Measurements from ENCODE around the gene TRPV2.

Gene TRPV2

GRCh38 chr17:16455997-16456741, 40.8 kb downstream of the TRPV2 start:
- no peak for DNase-seq (ENCODE audit: low read depth in 2 of 2)

- no peak for DNase-seq (ENCODE audit: low read depth in 2 of 2)
These were observed 41.5 kb downstream of the TRPV2 start for GRCh38 chr17:16456742-16457316.

GRCh38 chr17:16459271-16459670, 43.9 kb downstream of the TRPV2 start:
- no peak for DNase-seq (ENCODE audit: low read depth in 2 of 2)

GRCh38 chr17:16459855-16460550, 44.6 kb downstream of the TRPV2 start:
- no peak for DNase-seq (ENCODE audit: low read depth in 2 of 2)

GRCh38 chr17:16460796-16461605, 45.6 kb downstream of the TRPV2 start:
- no peak for DNase-seq (ENCODE audit: low read depth in 2 of 2)

GRCh38 chr17:16461606-16461866, 46.2 kb downstream of the TRPV2 start:
- no peak for DNase-seq (ENCODE audit: low read depth in 2 of 2)

GRCh38 chr17:16462070-16462864, 46.9 kb downstream of the TRPV2 start:
- no peak for DNase-seq (ENCODE audit: low read depth in 2 of 2)

- no peak for DNase-seq (ENCODE audit: low read depth in 2 of 2)
These were observed 48.3 kb downstream of the TRPV2 start for GRCh38 chr17:16463358-16464302.

- DNase-seq (ENCODE audit: low read depth in 2 of 2): no peak
These were observed 49.1 kb downstream of the TRPV2 start for GRCh38 chr17:16464303-16465051.

- DNase-seq (ENCODE audit: low read depth in 2 of 2): no peak
These were observed 49.6 kb downstream of the TRPV2 start for GRCh38 chr17:16465052-16465312.

- DNase-seq (ENCODE audit: low read depth in 2 of 2): no peak
These were observed 50.5 kb downstream of the TRPV2 start for GRCh38 chr17:16465861-16466338.

GRCh38 chr17:16466407-16466806, 51.0 kb downstream of the TRPV2 start:
- no peak for DNase-seq (ENCODE audit: low read depth in 2 of 2)

- DNase-seq (ENCODE audit: low read depth in 2 of 2): no peak
These were observed 51.7 kb downstream of the TRPV2 start for GRCh38 chr17:16467044-16467443.

GRCh38 chr17:16467886-16468285, 52.5 kb downstream of the TRPV2 start:
- no peak for DNase-seq (ENCODE audit: low read depth in 2 of 2)

GRCh38 chr17:16468428-16468992, 53.1 kb downstream of the TRPV2 start:
- DNase-seq (ENCODE audit: low read depth in 2 of 2): no peak

- DNase-seq (ENCODE audit: low read depth in 2 of 2): no peak
These were observed 54.9 kb downstream of the TRPV2 start for GRCh38 chr17:16470265-16470664.

GRCh38 chr17:16471295-16471694, 55.9 kb downstream of the TRPV2 start:
- DNase-seq (ENCODE audit: low read depth in 2 of 2): no peak

- no peak for DNase-seq (ENCODE audit: low read depth in 2 of 2)
These were observed 57.2 kb downstream of the TRPV2 start for GRCh38 chr17:16472539-16472938.

All from stimulated activated CD8-positive, alpha-beta memory T cell treated with anti-CD3 and anti-CD28 coated beads, Interleukin-15, amount 100 ng/mL, for 48 hours (primary cell).